GM23338 (cell line): ENCODE measurements around the gene CACNA1H.

Experiments
- CREB1 ChIP-seq: fragments of 250-450 bp; sonication (Bioruptor Pico); IDR thresholded peaks from 2 replicates; pipeline ENCODE4 v1.5.0; 2020; ENCODE audit warnings: low read depth, mild to moderate bottlenecking, moderate library complexity
- CTCF ChIP-seq, 2 experiments: fragments of 200-600 bp in 1 of 2; sonication (generic) in 1 of 2; conservative IDR thresholded peaks; 2 replicates each; pipeline versions ENCODE4 v1.5.1 to v1.6.1; 2016 to 2017; ENCODE audit warnings: antibody characterized with exemption in 2 of 2, low read depth in 2 of 2, mild to moderate bottlenecking in 2 of 2, moderate library complexity in 1 of 2
- ETS1 ChIP-seq: IDR thresholded peaks from 2 replicates; pipeline ENCODE4 v1.6.1; 2016; ENCODE audit warnings: antibody characterized with exemption
- EZH2 ChIP-seq: fragments of 200-600 bp; sonication (generic); IDR thresholded peaks from one replicate; pipeline ENCODE4 v1.8.0; 2017; ENCODE audit warnings: antibody characterized with exemption, mild to moderate bottlenecking, low read depth; ENCODE audit not compliant: unreplicated experiment
- EZH2phosphoT487 ChIP-seq: fragments of 200-600 bp; sonication (generic); IDR thresholded peaks from one replicate; pipeline ENCODE4 v1.8.1; 2018; ENCODE audit warnings: antibody characterized with exemption; ENCODE audit not compliant: unreplicated experiment
- JUNB ChIP-seq: IDR thresholded peaks from one replicate; pipeline ENCODE4 v1.6.1; 2016; ENCODE audit warnings: antibody characterized with exemption; ENCODE audit not compliant: unreplicated experiment
- NANOG ChIP-seq: IDR thresholded peaks from 2 replicates; pipeline ENCODE4 v1.6.1; 2016; ENCODE audit warnings: antibody characterized with exemption, borderline replicate concordance
- POLR2AphosphoS5 ChIP-seq: IDR thresholded peaks from 2 replicates; pipeline ENCODE4 v1.6.1; 2016; ENCODE audit warnings: antibody characterized with exemption, low read depth
- REST ChIP-seq: IDR thresholded peaks from one replicate; pipeline ENCODE4 v1.6.1; 2018; ENCODE audit warnings: antibody characterized with exemption; ENCODE audit not compliant: unreplicated experiment
- STAT1 ChIP-seq: IDR thresholded peaks from one replicate; pipeline ENCODE4 v1.6.1; 2016; ENCODE audit warnings: antibody characterized with exemption; ENCODE audit not compliant: unreplicated experiment
- ZNF331 ChIP-seq: fragments of 250-450 bp; sonication (Bioruptor Pico); IDR thresholded peaks from 2 replicates; pipeline ENCODE4 v1.5.0; 2020; ENCODE audit warnings: low read depth, mild to moderate bottlenecking, moderate library complexity

GRCh38 chr16:1210461-1210860 lies 57.6 kb downstream of the CACNA1H start:
- TF ChIP-seq CTCF (conservative IDR thresholded peaks at IDR 0.05; ENCODE audit: low read depth in 2 of 2) = no peak
- no peak for TF ChIP-seq REST
- no peak for TF ChIP-seq JUNB
- no peak for TF ChIP-seq EZH2
- no peak for TF ChIP-seq POLR2AphosphoS5
- TF ChIP-seq CREB1 (CRISPR knock-in tag) = no peak
- TF ChIP-seq STAT1 = no peak
- TF ChIP-seq EZH2phosphoT487 = no peak
- TF ChIP-seq ZNF331 (CRISPR knock-in tag) = no peak
- no peak for TF ChIP-seq ETS1
- TF ChIP-seq NANOG = no peak
